MM.1S (cell line): ENCODE results near the gene BSX.

Experiments used
- EZH2phosphoT487 ChIP-seq: fragments of 300-600 bp; sonication (generic); IDR thresholded peaks from 2 replicates; pipeline ENCODE4 v1.6.1; 2018; ENCODE audit warnings: antibody characterized with exemption, low read length
- TF ChIP-seq, protein P1 (sequence below): fragments of 300-600 bp; sonication (generic); IDR thresholded peaks from 2 replicates; pipeline ENCODE4 v1.5.1; 2016; ENCODE audit warnings: antibody characterized with exemption, low read length, mixed read lengths

DNA sequence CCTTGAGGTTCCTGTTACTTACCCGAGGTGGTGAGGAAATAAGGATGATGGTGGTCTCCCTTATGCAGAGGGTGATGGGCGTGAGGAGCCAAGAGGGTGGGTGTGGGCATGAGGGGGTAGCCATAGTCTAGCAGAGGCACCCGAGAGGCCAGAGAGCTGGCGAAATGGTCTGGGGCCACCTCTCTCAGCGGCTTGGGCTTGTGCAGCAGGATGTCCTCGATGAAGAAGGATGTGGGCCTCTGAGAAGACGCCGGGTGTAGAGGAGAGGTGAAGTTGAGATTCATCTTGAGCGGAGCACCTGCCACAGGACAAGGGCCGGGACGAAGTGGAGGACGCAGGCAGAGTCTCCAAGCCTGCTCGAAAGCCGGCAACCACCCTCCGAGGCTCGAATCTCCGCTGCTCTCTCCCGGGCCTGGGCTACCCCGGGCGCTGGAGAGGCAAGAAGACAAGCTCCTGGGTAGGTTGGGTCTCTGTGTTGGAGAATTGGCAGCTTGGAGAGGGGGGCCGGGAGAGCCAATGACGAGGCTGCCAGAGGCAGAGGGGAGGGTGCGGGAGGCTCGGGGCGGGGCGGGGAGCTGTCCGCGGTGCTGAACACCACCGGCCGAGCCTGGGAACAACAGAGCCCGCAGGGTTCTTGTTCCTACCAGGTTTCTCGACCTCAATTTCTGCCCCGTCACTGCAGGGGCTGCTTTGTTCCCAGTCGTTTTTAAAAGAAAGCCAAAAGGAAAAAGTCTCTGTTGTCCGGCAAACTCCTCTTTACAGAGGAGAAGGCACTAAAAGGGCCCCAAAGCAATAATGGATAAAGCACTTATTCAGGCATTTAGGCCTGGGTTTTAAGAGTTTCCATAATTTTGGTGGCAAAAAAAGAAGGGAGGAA, at the start of gene BSX:
- TF ChIP-seq, protein P1, sequence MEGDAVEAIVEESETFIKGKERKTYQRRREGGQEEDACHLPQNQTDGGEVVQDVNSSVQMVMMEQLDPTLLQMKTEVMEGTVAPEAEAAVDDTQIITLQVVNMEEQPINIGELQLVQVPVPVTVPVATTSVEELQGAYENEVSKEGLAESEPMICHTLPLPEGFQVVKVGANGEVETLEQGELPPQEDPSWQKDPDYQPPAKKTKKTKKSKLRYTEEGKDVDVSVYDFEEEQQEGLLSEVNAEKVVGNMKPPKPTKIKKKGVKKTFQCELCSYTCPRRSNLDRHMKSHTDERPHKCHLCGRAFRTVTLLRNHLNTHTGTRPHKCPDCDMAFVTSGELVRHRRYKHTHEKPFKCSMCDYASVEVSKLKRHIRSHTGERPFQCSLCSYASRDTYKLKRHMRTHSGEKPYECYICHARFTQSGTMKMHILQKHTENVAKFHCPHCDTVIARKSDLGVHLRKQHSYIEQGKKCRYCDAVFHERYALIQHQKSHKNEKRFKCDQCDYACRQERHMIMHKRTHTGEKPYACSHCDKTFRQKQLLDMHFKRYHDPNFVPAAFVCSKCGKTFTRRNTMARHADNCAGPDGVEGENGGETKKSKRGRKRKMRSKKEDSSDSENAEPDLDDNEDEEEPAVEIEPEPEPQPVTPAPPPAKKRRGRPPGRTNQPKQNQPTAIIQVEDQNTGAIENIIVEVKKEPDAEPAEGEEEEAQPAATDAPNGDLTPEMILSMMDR = no peak
- no peak for TF ChIP-seq EZH2phosphoT487
